ENCODE data around the gene KCNG2.

KCNG2 gene

GRCh38 chr18:79826966-79827365 is 29.2 kb downstream of the KCNG2 start:
- Histone ChIP-seq H3K9me3 (ENCODE audit: control insufficient read depth, insufficient read depth, low read length) (no peaks in the 10 kb centered on the region), H3K4me1 (ENCODE audit: insufficient read depth, low read length) (no peaks in the 10 kb centered on the region), H3K9ac (ENCODE audit: low read depth, low read length) (no peak overlapping the region), H3K36me3 (ENCODE audit: insufficient read depth, low read length) (no peaks in the 10 kb centered on the region)

- no peaks in the 10 kb centered on the region for H3K36me3 ChIP-seq (ENCODE audit: insufficient read depth, low read length)
- H3K9ac ChIP-seq (ENCODE audit: low read depth, low read length), result no peak overlapping the region
- no peaks in the 10 kb centered on the region for H3K9me3 ChIP-seq (ENCODE audit: control insufficient read depth, insufficient read depth, low read length)
- no peaks in the 10 kb centered on the region for H3K4me1 ChIP-seq (ENCODE audit: insufficient read depth, low read length)
These were observed 30.5 kb downstream of the KCNG2 start for GRCh38 chr18:79828258-79828657.

- Histone ChIP-seq H3K4me1 (ENCODE audit: insufficient read depth, low read length) (no peaks in the 10 kb centered on the region), H3K9me3 (ENCODE audit: control insufficient read depth, insufficient read depth, low read length) (no peaks in the 10 kb centered on the region), H3K9ac (ENCODE audit: low read depth, low read length) (no peak overlapping the region), H3K36me3 (ENCODE audit: insufficient read depth, low read length) (no peaks in the 10 kb centered on the region)
These were observed 31.6 kb downstream of the KCNG2 start for GRCh38 chr18:79829136-79829854.

- Histone ChIP-seq H3K9ac (ENCODE audit: low read depth, low read length) (no peak overlapping the region), H3K4me1 (ENCODE audit: insufficient read depth, low read length) (no peaks in the 10 kb centered on the region), H3K36me3 (ENCODE audit: insufficient read depth, low read length) (no peaks in the 10 kb centered on the region), H3K9me3 (ENCODE audit: control insufficient read depth, insufficient read depth, low read length) (no peaks in the 10 kb centered on the region)
These were observed 34.4 kb downstream of the KCNG2 start for GRCh38 chr18:79832169-79832568.

- Histone ChIP-seq H3K9me3 (ENCODE audit: control insufficient read depth, insufficient read depth, low read length) (no peaks in the 10 kb centered on the region), H3K9ac (ENCODE audit: low read depth, low read length) (no peak overlapping the region), H3K36me3 (ENCODE audit: insufficient read depth, low read length) (no peaks in the 10 kb centered on the region), H3K4me1 (ENCODE audit: insufficient read depth, low read length) (no peaks in the 10 kb centered on the region)
These were observed 37.1 kb downstream of the KCNG2 start for GRCh38 chr18:79834834-79835233.

DNA sequence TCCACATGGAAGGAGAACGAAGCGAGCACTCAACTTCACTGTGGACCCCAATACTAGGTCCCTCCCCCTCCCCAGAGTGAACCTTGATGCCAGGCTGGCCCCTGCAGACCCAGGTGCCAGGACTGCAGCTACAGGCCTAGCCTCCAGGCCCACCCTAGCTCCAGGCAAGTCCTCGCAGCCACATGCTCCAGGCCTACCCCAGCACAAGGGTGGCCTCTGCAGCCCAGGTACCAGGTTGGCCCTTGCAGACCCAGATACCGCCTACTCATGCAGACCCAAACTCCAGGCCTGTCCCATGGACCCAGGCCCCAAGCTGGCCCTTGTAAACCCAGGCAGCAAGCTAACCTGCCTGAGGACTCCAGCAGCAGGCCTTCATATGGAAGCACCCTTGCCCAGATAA is 44.2 kb downstream of the KCNG2 start:
- Histone ChIP-seq H3K4me1 (ENCODE audit: insufficient read depth, low read length) (no peaks in the 10 kb centered on the region), H3K36me3 (ENCODE audit: insufficient read depth, low read length) (no peaks in the 10 kb centered on the region), H3K9ac (ENCODE audit: low read depth, low read length) (no peak overlapping the region), H3K9me3 (ENCODE audit: control insufficient read depth, insufficient read depth, low read length) (peaks cover 4% of the 10 kb centered on the region; the same call in 1 of the 2 replicates)

DNA sequence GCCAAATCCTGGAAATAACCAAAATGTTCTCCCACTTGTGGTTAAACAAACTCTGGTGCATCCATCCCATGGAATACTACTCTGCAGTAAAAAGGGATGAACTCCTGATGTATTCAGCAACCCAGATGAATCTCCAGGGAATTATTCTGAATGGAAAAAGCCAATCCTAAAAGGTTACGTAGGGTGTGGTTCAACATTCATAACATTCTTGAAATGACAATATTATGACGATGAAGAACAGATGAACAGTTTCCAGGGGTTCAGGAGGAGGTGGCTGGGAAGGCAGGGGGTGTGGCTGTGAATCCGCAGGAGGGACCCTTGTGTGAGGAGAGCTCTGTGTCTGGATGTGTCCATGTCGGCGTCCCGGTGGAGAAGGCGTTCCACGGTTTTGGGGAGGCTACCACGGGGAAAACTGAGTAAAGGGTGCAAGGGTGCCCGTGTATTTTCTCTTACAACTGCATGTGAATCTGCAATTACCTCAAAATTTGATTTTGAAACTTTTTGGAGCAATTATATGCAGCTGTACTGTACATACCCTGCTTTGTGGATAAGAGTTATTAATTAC is 47.3 kb downstream of the KCNG2 start:
- H3K4me1 ChIP-seq (ENCODE audit: insufficient read depth, low read length), result no peaks in the 10 kb centered on the region
- no peak overlapping the region for H3K9ac ChIP-seq (ENCODE audit: low read depth, low read length)
- peaks cover 4% of the 10 kb centered on the region; the same call in 1 of the 2 replicates for H3K9me3 ChIP-seq (ENCODE audit: control insufficient read depth, insufficient read depth, low read length)
- no peaks in the 10 kb centered on the region for H3K36me3 ChIP-seq (ENCODE audit: insufficient read depth, low read length)

DNA sequence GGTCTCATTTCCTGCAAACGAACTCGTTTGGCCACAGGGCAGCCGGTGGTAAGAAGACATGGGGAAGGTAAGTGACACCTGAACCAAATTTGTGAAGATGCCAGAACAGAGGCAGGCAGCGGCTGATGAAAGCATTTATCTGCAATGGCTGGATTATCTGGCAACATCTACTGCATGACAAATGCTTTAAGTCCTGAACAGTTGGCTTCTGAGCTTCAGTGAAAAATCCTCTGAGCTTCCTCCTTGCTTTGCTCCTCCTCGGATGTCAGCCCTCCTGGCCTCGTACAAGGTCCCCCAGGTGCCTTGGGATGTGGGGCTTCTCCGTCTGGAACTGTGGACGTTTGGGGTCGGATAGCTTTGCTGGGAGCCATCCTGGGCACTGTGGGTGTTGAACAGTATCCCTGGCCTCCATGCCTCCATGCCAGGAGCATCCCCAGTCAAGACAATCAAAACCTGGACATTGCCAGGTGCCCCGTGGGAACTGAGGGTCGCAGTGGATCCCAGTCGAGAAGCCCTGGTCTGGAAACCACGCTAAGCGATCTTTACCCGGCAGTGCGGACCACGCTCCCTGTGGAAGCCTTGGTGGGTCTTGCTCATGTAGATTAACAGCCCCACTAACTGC is 49.3 kb downstream of the KCNG2 start:
- Histone ChIP-seq H3K4me1 (ENCODE audit: insufficient read depth, low read length) (no peaks in the 10 kb centered on the region), H3K36me3 (ENCODE audit: insufficient read depth, low read length) (no peaks in the 10 kb centered on the region), H3K9ac (ENCODE audit: low read depth, low read length) (no peak overlapping the region), H3K9me3 (ENCODE audit: control insufficient read depth, insufficient read depth, low read length) (peaks cover 4% of the 10 kb centered on the region; the same call in 1 of the 2 replicates)

GRCh38 chr18:79847606-79848293 is 50.0 kb downstream of the KCNG2 start:
- no peaks in the 10 kb centered on the region for H3K4me1 ChIP-seq (ENCODE audit: insufficient read depth, low read length)
- H3K9me3 ChIP-seq (ENCODE audit: control insufficient read depth, insufficient read depth, low read length), result peaks cover 4% of the 10 kb centered on the region; the same call in 1 of the 2 replicates
- no peaks in the 10 kb centered on the region for H3K36me3 ChIP-seq (ENCODE audit: insufficient read depth, low read length)

GRCh38 chr18:79848294-79848578 is 50.5 kb downstream of the KCNG2 start:
- Histone ChIP-seq H3K9ac (ENCODE audit: low read depth, low read length) (no peak overlapping the region), H3K36me3 (ENCODE audit: insufficient read depth, low read length) (no peaks in the 10 kb centered on the region), H3K4me1 (ENCODE audit: insufficient read depth, low read length) (no peaks in the 10 kb centered on the region), H3K9me3 (ENCODE audit: control insufficient read depth, insufficient read depth, low read length) (peaks cover under 1% of the 10 kb centered on the region; the same call in 1 of the 2 replicates)

More at GRCh38 chr18:79847606-79848293, 50.0 kb downstream of the KCNG2 start:
- no peak overlapping the region for H3K9ac ChIP-seq (ENCODE audit: low read depth, low read length)

- no peak overlapping the region for H3K9ac ChIP-seq (ENCODE audit: low read depth, low read length)
- H3K36me3 ChIP-seq (ENCODE audit: insufficient read depth, low read length), result no peaks in the 10 kb centered on the region
- no peaks in the 10 kb centered on the region for H3K4me1 ChIP-seq (ENCODE audit: insufficient read depth, low read length)
- H3K9me3 ChIP-seq (ENCODE audit: control insufficient read depth, insufficient read depth, low read length), result no peaks in the 10 kb centered on the region
These were observed 51.0 kb downstream of the KCNG2 start for GRCh38 chr18:79848579-79849327.

GRCh38 chr18:79849328-79850207 is 51.8 kb downstream of the KCNG2 start:
- H3K9me3 ChIP-seq (ENCODE audit: control insufficient read depth, insufficient read depth, low read length), result no peaks in the 10 kb centered on the region
- no peaks in the 10 kb centered on the region for H3K4me1 ChIP-seq (ENCODE audit: insufficient read depth, low read length)
- no peak overlapping the region for H3K9ac ChIP-seq (ENCODE audit: low read depth, low read length)
- no peaks in the 10 kb centered on the region for H3K36me3 ChIP-seq (ENCODE audit: insufficient read depth, low read length)

DNA sequence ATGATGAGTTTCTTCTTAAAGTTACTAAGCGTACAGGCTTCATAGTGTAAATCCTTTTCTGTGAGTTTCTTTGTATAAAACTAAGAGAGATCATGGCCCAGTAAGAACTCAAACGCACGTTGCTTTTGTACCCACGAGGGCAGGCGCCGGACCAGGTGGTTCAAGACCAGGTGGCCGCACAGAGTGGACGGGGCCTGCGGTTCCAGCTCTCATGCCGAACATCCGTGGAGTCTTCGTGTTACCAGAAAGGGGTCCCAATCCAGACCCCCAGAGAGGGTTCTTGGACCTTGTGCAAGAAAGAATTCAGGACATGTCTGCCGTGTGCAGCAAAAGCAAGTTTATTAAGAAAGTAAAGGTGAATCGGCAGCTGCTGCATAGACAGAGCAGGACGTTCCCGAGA is 53.0 kb downstream of the KCNG2 start:
- H3K36me3 ChIP-seq (ENCODE audit: insufficient read depth, low read length), result no peaks in the 10 kb centered on the region

More for the DNA sequence above, 53.0 kb downstream of the KCNG2 start:
- H3K9ac ChIP-seq (ENCODE audit: low read depth, low read length), result no peak overlapping the region
- no peaks in the 10 kb centered on the region for H3K4me1 ChIP-seq (ENCODE audit: insufficient read depth, low read length)
- H3K9me3 ChIP-seq (ENCODE audit: control insufficient read depth, insufficient read depth, low read length), result no peaks in the 10 kb centered on the region

All from ES-I3 (cell line).